K562 (cell line): ENCODE results near the gene CNN3. TPM values are rescaled to one million over a fixed set of nuclear protein-coding genes. Genes with fewer than 3 reads are reported as not detected.

Source experiments
- ATAC-seq: fragments of 200-7000 bp; cut with Tn5 transposase; 3 replicates; pipeline ENCODE4 v1.9.1; 2020; ENCODE audit warnings: moderate library complexity
- BruUV-seq: library from RNA; stranded (reverse); fragments of 400-500 nt; replicated peaks from 2 replicates; lab custom pipeline; 2021; lab: Mats Ljungman, UMichigan
- CTCF ChIA-PET: fragments of 300-600 bp; formaldehyde crosslinking; extraction: SDS; loops from one replicate; lab custom pipeline; 2021; ENCODE audit warnings: low intra/inter-chr PET ratio; lab: Yijun Ruan, JAX
- POLR2A ChIA-PET: fragments of 300-600, 350-650 bp; sonication (Branson Sonifier 250); formaldehyde crosslinking; extraction: SDS; loops from one replicate; lab custom pipeline; 2021; ENCODE audit warnings: antibody characterized with exemption, inconsistent platforms; lab: Yijun Ruan, JAX
- DNase-seq, 4 experiments: peaks; one replicate each; pipeline versions ENCODE4 v3.0.0 to v3.0.0-alpha.2; 2011 to 2018; ENCODE audit warnings: low spot score in 3 of 4, mixed read lengths in 3 of 4; ENCODE audit errors: extremely low read depth in 1 of 4
- FAIRE-seq: peaks from 2 replicates; lab custom pipeline; 2011; peaks lifted over from hg19 to GRCh38; lab: Jason Lieb, UNC
- H2AFZ ChIP-seq: 2 replicates; pipeline ENCODE4 v1.6.0; 2011; ENCODE audit warnings: low read depth, low read length, control low read depth, inconsistent platforms
- H3K27ac ChIP-seq: fragments of 200-600 bp; 3 replicates; pipeline ENCODE4 v1.8.0; 2011; ENCODE audit warnings: low read depth, mild to moderate bottlenecking, control low read depth, inconsistent platforms, low read length, moderate library complexity, mixed read lengths; ENCODE audit errors: extremely low read depth
- H3K27me3 ChIP-seq, 2 experiments: fragments of 300-600 bp in 1 of 2; 2 replicates in 1 of 2; 3 replicates in 1 of 2; pipeline versions ENCODE4 v1.6.0 to v1.8.0; 2011; ENCODE audit warnings: inconsistent platforms in 2 of 2, low read length in 2 of 2, mild to moderate bottlenecking in 1 of 2, mixed read lengths in 1 of 2, moderate library complexity in 1 of 2; ENCODE audit not compliant: control insufficient read depth in 2 of 2, insufficient read depth in 2 of 2
- H3K36me3 ChIP-seq: fragments of 300-600 bp; 3 replicates; pipeline ENCODE4 v1.8.0; 2011; ENCODE audit warnings: mild to moderate bottlenecking, low read length, inconsistent platforms; ENCODE audit not compliant: control insufficient read depth, insufficient read depth
- H3K4me1 ChIP-seq, 2 experiments: fragments of 200-600 bp in 1 of 2; replicated peaks in 1 of 2; 2 replicates in 1 of 2; 3 replicates in 1 of 2; pipeline versions ENCODE4 v1.5.1 to v1.8.0; 2011; ENCODE audit warnings: inconsistent platforms in 2 of 2, low read length in 2 of 2, mild to moderate bottlenecking in 1 of 2, mixed read lengths in 1 of 2, moderate library complexity in 1 of 2; ENCODE audit not compliant: control insufficient read depth in 2 of 2, insufficient read depth in 2 of 2
- H3K4me2 ChIP-seq: 2 replicates; pipeline ENCODE4 v1.6.1; 2011; ENCODE audit warnings: low read length, control low read depth, inconsistent platforms, mixed read lengths; ENCODE audit not compliant: insufficient read depth
- H3K4me3 ChIP-seq: fragments of 200-600 bp; sonication (generic), shearing (Covaris generic); 2 replicates; pipeline ENCODE4 v1.5.1; 2016; ENCODE audit warnings: control low read depth, inconsistent platforms
- H3K79me2 ChIP-seq: fragments of 200-600 bp; 3 replicates; pipeline ENCODE4 v1.8.0; 2011; ENCODE audit warnings: low read length, inconsistent platforms; ENCODE audit not compliant: control insufficient read depth, insufficient read depth
- H3K9ac ChIP-seq, 2 experiments: 2 replicates each; pipeline versions ENCODE4 v1.6.0 to v1.6.1; 2011; ENCODE audit warnings: low read depth in 2 of 2, low read length in 2 of 2, control low read depth in 1 of 2, inconsistent platforms in 1 of 2, mild to moderate bottlenecking in 1 of 2, mixed read lengths in 1 of 2; ENCODE audit not compliant: insufficient read depth in 1 of 2
- H3K9me1 ChIP-seq: one replicate; pipeline ENCODE4 v1.6.0; 2011; ENCODE audit warnings: inconsistent platforms, mild to moderate bottlenecking, low read length, moderate library complexity; ENCODE audit not compliant: control insufficient read depth, insufficient read depth
- H3K9me3 ChIP-seq: replicated peaks from 2 replicates; pipeline ENCODE4 v1.5.1; 2011; ENCODE audit warnings: low read depth, low read length, inconsistent platforms; ENCODE audit not compliant: control insufficient read depth, insufficient read depth
- H4K20me1 ChIP-seq: replicated peaks from 2 replicates; pipeline ENCODE4 v1.6.1; 2011; ENCODE audit warnings: low read length, inconsistent platforms, mixed read lengths; ENCODE audit not compliant: control insufficient read depth, insufficient read depth
- CREB3 ChIP-seq: fragments of 450-650 bp; conservative IDR thresholded peaks from 2 replicates; pipeline ENCODE4 v1.6.1; 2016; ENCODE audit warnings: missing genetic modification characterization, low read depth, mild to moderate bottlenecking, missing compliant biosample characterization, moderate library complexity
- E2F4 ChIP-seq: sonication (generic); formaldehyde crosslinking; IDR thresholded peaks from 2 replicates; pipeline ENCODE4 v1.8.0; 2022; ENCODE audit warnings: mild to moderate bottlenecking, low read depth, missing genetic modification reagents
- MITF ChIP-seq: IDR thresholded peaks from 2 replicates; pipeline ENCODE4 v1.6.1; 2014; ENCODE audit warnings: antibody characterized with exemption
- PTRF ChIP-seq: fragments of 450-650 bp; IDR thresholded peaks from 2 replicates; pipeline ENCODE4 v1.6.1; 2016; ENCODE audit warnings: mild to moderate bottlenecking, missing genetic modification characterization, missing compliant biosample characterization
- RAD21 ChIP-seq, 2 experiments: fragments of 250-450 bp in 1 of 2; fragments of 450-650 bp in 1 of 2; sonication (Bioruptor Pico) in 1 of 2; formaldehyde crosslinking in 1 of 2; IDR thresholded peaks in 1 of 2; conservative IDR thresholded peaks in 1 of 2; 2 replicates each; pipeline versions ENCODE4 v1.4.0 to v1.8.0; 2020 to 2022; ENCODE audit warnings: mild to moderate bottlenecking in 2 of 2, moderate library complexity in 1 of 2
- SMARCE1 ChIP-seq: fragments of 450-650 bp; IDR thresholded peaks from 2 replicates; pipeline ENCODE4 v1.7.1; 2016; ENCODE audit warnings: mild to moderate bottlenecking
- TRIM28 ChIP-seq: fragments of 450-650 bp; IDR thresholded peaks from 2 replicates; pipeline ENCODE4 v1.6.1; 2017
- U2AF1 ChIP-seq: fragments of 200-400 bp; formaldehyde crosslinking; optimal IDR thresholded peaks from 2 replicates; pipeline ENCODE3; 2017; ENCODE audit warnings: mild to moderate bottlenecking, low read depth, low read length, moderate library complexity
- ZSCAN32 ChIP-seq: fragments of 450-650 bp; formaldehyde crosslinking; IDR thresholded peaks from 2 replicates; pipeline ENCODE4 v1.4.0; 2020; ENCODE audit warnings: mild to moderate bottlenecking, moderate library complexity
- WGBS: fragments of 100-300 bp; shearing (Covaris generic); methylation state at CpG from one replicate; pipeline ENCODE4 v1.1.6; 2016; ENCODE audit warnings: low coverage, mixed read lengths; ENCODE audit not compliant: insufficient coverage; ENCODE audit errors: missing lambda C conversion rate; 5-methylcytosine and 5-hydroxymethylcytosine counted together
- in situ Hi-C: fragments of 300-500 bp; cut with MboI; formaldehyde crosslinking; loops from 4 replicates; pipeline ENCODE4 v1.15.0; 2018; ENCODE audit warnings: inconsistent platforms, mixed read lengths
- intact Hi-C: fragments of 100-400 bp; cut with micrococcal nuclease; formaldehyde crosslinking; loops from 2 replicates; pipeline ENCODE4 v1.14.2; 2022
- polyA plus RNA-seq, 8 experiments: library from polyadenylated mRNA; depleted of rRNA in 4 of 8; stranded (reverse) in 5 of 8; unstranded in 3 of 8; fragments of >200 nt; fragmentation: Nextera tagmentation in 2 of 8; fragmentation: Illumina TruSeq in 1 of 8; extraction: Ambion mirVana in 2 of 8; extraction: Trizol in 1 of 8; gene quantifications; 2 replicates each; pipeline versions ENCODE4 v1.2.1 to v1.2.3, GENCODE V29; 2011 to 2014; ENCODE audit warnings: inconsistent platforms in 1 of 8, missing spikeins in 1 of 8
- total RNA-seq, 7 experiments: library from RNA; depleted of rRNA in 6 of 7; stranded (reverse); fragments of >200 nt in 6 of 7; fragmentation: Illumina TruSeq in 2 of 7; extraction: Trizol in 2 of 7; gene quantifications; 2 replicates each; pipeline versions ENCODE4 v1.2.1 to v1.2.3, GENCODE V29; 2011 to 2021; ENCODE audit warnings: low replicate concordance in 1 of 7
- TF ChIP-seq, protein P1 (sequence below): fragments of 450-650 bp; formaldehyde crosslinking; IDR thresholded peaks from 2 replicates; pipeline ENCODE4 v1.4.0; 2022; ENCODE audit warnings: missing genetic modification characterization

CNN3 gene
- total and polyA plus RNA-seq, 9 of the 15 experiments (the other 6 are each of a cell fraction or from before 2014, with no cell fraction given): 0.06 to 0.62 (median 0.18) TPM; not detected in 4

GRCh38 chr1:94863919-94864318 lies 63.0 kb downstream of the CNN3 start:
- BruUV-seq: no TSS peak
- Histone ChIP-seq H3K9me1 (no peaks in the 10 kb centered on the region), H3K4me1 (no peaks in the 10 kb centered on the region), H3K27ac (no peak overlapping the region), H3K9ac (no peak overlapping the region), H3K27me3 (peaks cover 12% of the 10 kb centered on the region in 2 experiments), H3K4me3 (no peak overlapping the region), H3K4me2 (no peak overlapping the region), H2AFZ (no peak overlapping the region), H3K79me2 (no peaks in the 10 kb centered on the region), H3K36me3 (no peaks in the 10 kb centered on the region), H3K9me3 (no peaks in the 10 kb centered on the region), H4K20me1 (no peaks in the 10 kb centered on the region)
- intact Hi-C loops (no loop called here), in situ Hi-C loops (no loop called here)
- no peak for DNase-seq
- WGBS: 2% methylated on average over 4 of the region's 4 CpGs
- no peak for FAIRE-seq
- no peak for TF ChIP-seq U2AF1
- no peak for TF ChIP-seq ZSCAN32 (CRISPR knock-in tag)
- no peak for ATAC-seq
- POLR2A ChIA-PET: no interaction called here
- CTCF ChIA-PET: no interaction called here

DNA sequence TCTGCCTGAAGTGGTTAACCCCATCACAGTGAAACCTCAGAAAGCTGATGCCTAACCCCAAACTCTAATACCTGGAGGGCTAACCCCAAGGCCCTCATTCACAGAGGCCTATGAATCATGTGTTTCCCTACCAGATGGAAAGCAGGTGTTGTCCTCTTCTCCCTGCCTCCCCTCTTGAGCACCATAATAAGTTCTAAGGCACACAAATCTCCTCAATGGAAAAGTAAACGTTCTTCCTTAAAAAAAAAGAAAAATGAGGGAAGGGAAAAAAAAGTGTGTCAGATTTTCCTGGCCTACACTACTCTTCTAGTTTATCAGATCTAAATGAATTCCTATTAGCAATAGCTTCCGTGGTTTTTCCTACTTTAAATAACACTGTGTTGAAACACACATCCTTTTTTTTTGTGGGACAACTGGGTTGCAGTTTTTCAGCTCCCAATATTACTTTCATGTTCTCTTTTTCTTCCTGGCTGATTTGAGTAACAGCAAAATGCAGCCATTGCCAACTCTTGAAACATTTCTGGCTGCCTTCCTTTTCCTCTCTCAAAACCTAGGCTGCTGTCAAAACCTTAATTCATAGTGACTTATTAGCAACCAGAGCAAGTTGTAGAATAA lies 63.5 kb downstream of the CNN3 start:
- Histone ChIP-seq H3K9me3 (no peaks in the 10 kb centered on the region), H3K27ac (no peak overlapping the region), H3K4me2 (no peak overlapping the region), H3K79me2 (no peaks in the 10 kb centered on the region), H3K4me1 (no peaks in the 10 kb centered on the region), H3K9me1 (no peaks in the 10 kb centered on the region), H3K36me3 (no peaks in the 10 kb centered on the region), H4K20me1 (no peaks in the 10 kb centered on the region), H2AFZ (no peak overlapping the region), H3K9ac (no peak overlapping the region), H3K27me3 (peaks cover 12% of the 10 kb centered on the region in 2 experiments), H3K4me3 (no peak overlapping the region)
- 0% methylated on average over 2 of the region's 2 CpGs for WGBS
- DNase-seq (no peak), FAIRE-seq (no peak), ATAC-seq (no peak)
- no TSS peak for BruUV-seq
- ChIA-PET POLR2A (interaction anchor here (0.8 kb wide), 1 partner anchor 9 kb away, joined by 5 read pairs; no protein-coding TSS in a partner anchor), CTCF (no interaction called here)
- intact Hi-C loops: no loop called here
- in situ Hi-C loops: no loop called here
- TF ChIP-seq, protein P1, sequence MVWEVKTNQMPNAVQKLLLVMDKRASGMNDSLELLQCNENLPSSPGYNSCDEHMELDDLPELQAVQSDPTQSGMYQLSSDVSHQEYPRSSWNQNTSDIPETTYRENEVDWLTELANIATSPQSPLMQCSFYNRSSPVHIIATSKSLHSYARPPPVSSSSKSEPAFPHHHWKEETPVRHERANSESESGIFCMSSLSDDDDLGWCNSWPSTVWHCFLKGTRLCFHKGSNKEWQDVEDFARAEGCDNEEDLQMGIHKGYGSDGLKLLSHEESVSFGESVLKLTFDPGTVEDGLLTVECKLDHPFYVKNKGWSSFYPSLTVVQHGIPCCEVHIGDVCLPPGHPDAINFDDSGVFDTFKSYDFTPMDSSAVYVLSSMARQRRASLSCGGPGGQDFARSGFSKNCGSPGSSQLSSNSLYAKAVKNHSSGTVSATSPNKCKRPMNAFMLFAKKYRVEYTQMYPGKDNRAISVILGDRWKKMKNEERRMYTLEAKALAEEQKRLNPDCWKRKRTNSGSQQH (CRISPR knock-in tag): no peak
- TF ChIP-seq SMARCE1: no peak
- TF ChIP-seq RAD21 (CRISPR knock-in tag; conservative IDR thresholded peaks at IDR 0.05 in 1 of 2, IDR thresholded peaks at IDR 0.05 in 1 of 2): no peak
- no peak for TF ChIP-seq CREB3
- TF ChIP-seq MITF: no peak
- TF ChIP-seq E2F4 (CRISPR knock-in tag): no peak
- no peak for TF ChIP-seq PTRF (tag)
- TF ChIP-seq TRIM28: no peak
